Stimulated activated CD8-positive, alpha-beta memory T cell treated with anti-CD3 and anti-CD28 coated beads, Interleukin-15, amount 100 ng/mL, for 4 hours (primary cell): Measurements from ENCODE around the gene CPT1B.

ENCODE experiments used
- DNase-seq, 2 donors: peaks; one replicate each; pipeline ENCODE4 v3.0.0-alpha.2; 2020; ENCODE audit warnings: low read depth in 2 of 2

The CPT1B gene

GRCh38 chr22:50585781-50586180 is 7.6 kb upstream of the CPT1B start:
- DNase-seq, result no peak

- DNase-seq, result no peak
These were observed 7.0 kb upstream of the CPT1B start for GRCh38 chr22:50585238-50585637.

GRCh38 chr22:50584106-50585096 is 6.2 kb upstream of the CPT1B start:
- DNase-seq, result no peak

- no peak for DNase-seq
These were observed 5.2 kb upstream of the CPT1B start for GRCh38 chr22:50583294-50583861.

- peak; percentile 95 to 96 for DNase-seq
These were observed 4.5 kb upstream of the CPT1B start, which contains the start of gene CHKB for GRCh38 chr22:50582493-50583293. TSS of gene CHKB (minus strand) at chr22:50582849. CDS start at chr22:50582781, 68 bp downstream.

GRCh38 chr22:50581950-50582492 is 3.8 kb upstream of the CPT1B start:
- no peak for DNase-seq

GRCh38 chr22:50581031-50581949 is 3.1 kb upstream of the CPT1B start:
- DNase-seq, result no peak

GRCh38 chr22:50579752-50580151 is 1.5 kb upstream of the CPT1B start:
- DNase-seq, result no peak

GRCh38 chr22:50578776-50579310 is 616 bp upstream of the CPT1B start:
- DNase-seq, result no peak

GRCh38 chr22:50577697-50577986 is 585 bp downstream of the CPT1B start:
- no peak for DNase-seq

GRCh38 chr22:50576806-50577696 is 1.2 kb downstream of the CPT1B start:
- DNase-seq, result no peak

- DNase-seq, result no peak
These were observed 2.2 kb downstream of the CPT1B start for GRCh38 chr22:50576070-50576469.

GRCh38 chr22:50575426-50575941 is 2.7 kb downstream of the CPT1B start:
- DNase-seq, result no peak

- DNase-seq, result no peak
These were observed 3.9 kb downstream of the CPT1B start for GRCh38 chr22:50574383-50574755.

GRCh38 chr22:50573491-50574382 is 4.5 kb downstream of the CPT1B start:
- DNase-seq, result no peak

GRCh38 chr22:50572965-50573364 is 5.3 kb downstream of the CPT1B start:
- no peak for DNase-seq

GRCh38 chr22:50571264-50572175 is 6.7 kb downstream of the CPT1B start:
- no peak for DNase-seq
